ENCODE measurements around the gene PDHA1.

PDHA1 gene

DNA sequence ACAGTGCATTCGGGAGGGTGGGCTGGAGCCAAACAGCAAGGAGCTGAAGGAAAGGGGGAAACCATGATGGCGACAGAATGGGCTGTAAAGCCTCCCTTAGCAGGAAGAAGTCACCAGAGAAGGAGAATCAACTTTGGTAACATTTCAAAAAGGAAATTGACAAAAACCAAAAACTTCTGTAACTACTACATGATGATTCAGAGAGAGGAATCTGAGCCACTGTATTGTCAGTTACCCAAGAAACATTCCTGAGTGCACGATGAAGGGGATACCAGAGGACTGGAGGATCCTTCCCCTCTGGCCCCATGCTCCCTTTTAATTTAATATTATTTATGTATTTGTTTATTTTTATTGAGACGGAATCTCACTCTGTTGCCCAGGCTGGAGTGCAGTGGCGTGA, 26.3 kb downstream of the PDHA1 start:
- H3K36me3 ChIP-seq = no peaks in the 10 kb centered on the region
- H3K4me3 ChIP-seq (ENCODE audit: low read depth, low read length) = no peak overlapping the region
- no peaks in the 10 kb centered on the region for H3K4me1 ChIP-seq
- H3K9me3 ChIP-seq = no peaks in the 10 kb centered on the region
- no peaks in the 10 kb centered on the region for H3K27me3 ChIP-seq
- DNase-seq = no peak
- TF ChIP-seq, protein P1, sequence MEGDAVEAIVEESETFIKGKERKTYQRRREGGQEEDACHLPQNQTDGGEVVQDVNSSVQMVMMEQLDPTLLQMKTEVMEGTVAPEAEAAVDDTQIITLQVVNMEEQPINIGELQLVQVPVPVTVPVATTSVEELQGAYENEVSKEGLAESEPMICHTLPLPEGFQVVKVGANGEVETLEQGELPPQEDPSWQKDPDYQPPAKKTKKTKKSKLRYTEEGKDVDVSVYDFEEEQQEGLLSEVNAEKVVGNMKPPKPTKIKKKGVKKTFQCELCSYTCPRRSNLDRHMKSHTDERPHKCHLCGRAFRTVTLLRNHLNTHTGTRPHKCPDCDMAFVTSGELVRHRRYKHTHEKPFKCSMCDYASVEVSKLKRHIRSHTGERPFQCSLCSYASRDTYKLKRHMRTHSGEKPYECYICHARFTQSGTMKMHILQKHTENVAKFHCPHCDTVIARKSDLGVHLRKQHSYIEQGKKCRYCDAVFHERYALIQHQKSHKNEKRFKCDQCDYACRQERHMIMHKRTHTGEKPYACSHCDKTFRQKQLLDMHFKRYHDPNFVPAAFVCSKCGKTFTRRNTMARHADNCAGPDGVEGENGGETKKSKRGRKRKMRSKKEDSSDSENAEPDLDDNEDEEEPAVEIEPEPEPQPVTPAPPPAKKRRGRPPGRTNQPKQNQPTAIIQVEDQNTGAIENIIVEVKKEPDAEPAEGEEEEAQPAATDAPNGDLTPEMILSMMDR (IDR thresholded peaks at IDR 0.05; ENCODE audit: low read depth, low read length) = no peak

DNA sequence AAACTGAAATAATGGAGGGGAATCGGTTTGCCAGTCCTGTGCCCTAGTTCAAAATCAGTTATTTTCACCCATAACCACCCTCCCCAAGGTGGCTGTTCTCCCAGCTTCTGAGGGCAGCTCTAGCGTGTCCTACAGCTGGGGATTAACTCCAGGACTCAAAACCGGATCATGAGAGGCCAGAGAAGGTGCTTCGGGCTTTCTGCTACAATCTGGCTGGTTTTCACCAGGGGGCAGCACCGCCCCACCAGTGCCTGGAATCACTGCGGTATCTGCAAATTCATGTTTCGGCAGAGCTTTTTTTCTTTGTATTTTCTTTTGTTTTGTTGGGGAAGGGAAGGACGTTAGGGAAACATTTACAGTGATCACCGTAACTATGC, 28.4 kb downstream of the PDHA1 start:
- peak overlapping the region; percentile 57 for H3K4me3 ChIP-seq (ENCODE audit: low read depth, low read length)
- TF ChIP-seq, protein P1 (IDR thresholded peaks at IDR 0.05; ENCODE audit: low read depth, low read length) = peak; percentile 82
- no peaks in the 10 kb centered on the region for H3K27me3 ChIP-seq
- no peaks in the 10 kb centered on the region for H3K4me1 ChIP-seq
- peak; percentile 64 for DNase-seq
- H3K36me3 ChIP-seq = no peaks in the 10 kb centered on the region
- no peaks in the 10 kb centered on the region for H3K9me3 ChIP-seq

- H3K4me3 ChIP-seq (ENCODE audit: low read depth, low read length) = peak overlapping the region; percentile 57
Observed at GRCh38 chrX:19372547-19373331, 29.0 kb downstream of the PDHA1 start.

GRCh38 chrX:19373351-19373891, 29.7 kb downstream of the PDHA1 start:
- Histone ChIP-seq H3K27me3 (no peaks in the 10 kb centered on the region), H3K4me1 (no peaks in the 10 kb centered on the region), H3K4me3 (ENCODE audit: low read depth, low read length) (no peak overlapping the region), H3K36me3 (no peaks in the 10 kb centered on the region), H3K9me3 (no peaks in the 10 kb centered on the region)
- DNase-seq = no peak
- TF ChIP-seq, protein P1 (IDR thresholded peaks at IDR 0.05; ENCODE audit: low read depth, low read length) = no peak

More at GRCh38 chrX:19372547-19373331, 29.0 kb downstream of the PDHA1 start:
- Histone ChIP-seq H3K36me3 (no peaks in the 10 kb centered on the region), H3K9me3 (no peaks in the 10 kb centered on the region), H3K4me1 (no peaks in the 10 kb centered on the region), H3K27me3 (no peaks in the 10 kb centered on the region)
- TF ChIP-seq, protein P1 (IDR thresholded peaks at IDR 0.05; ENCODE audit: low read depth, low read length) = no peak
- DNase-seq = peak; percentile 12

GRCh38 chrX:19375546-19375945, 31.8 kb downstream of the PDHA1 start:
- no peaks in the 10 kb centered on the region for H3K27me3 ChIP-seq
- DNase-seq = no peak
- H3K9me3 ChIP-seq = no peaks in the 10 kb centered on the region
- TF ChIP-seq, protein P1 (IDR thresholded peaks at IDR 0.05; ENCODE audit: low read depth, low read length) = no peak
- no peaks in the 10 kb centered on the region for H3K36me3 ChIP-seq
- H3K4me1 ChIP-seq = no peaks in the 10 kb centered on the region
- H3K4me3 ChIP-seq (ENCODE audit: low read depth, low read length) = no peak overlapping the region

DNA sequence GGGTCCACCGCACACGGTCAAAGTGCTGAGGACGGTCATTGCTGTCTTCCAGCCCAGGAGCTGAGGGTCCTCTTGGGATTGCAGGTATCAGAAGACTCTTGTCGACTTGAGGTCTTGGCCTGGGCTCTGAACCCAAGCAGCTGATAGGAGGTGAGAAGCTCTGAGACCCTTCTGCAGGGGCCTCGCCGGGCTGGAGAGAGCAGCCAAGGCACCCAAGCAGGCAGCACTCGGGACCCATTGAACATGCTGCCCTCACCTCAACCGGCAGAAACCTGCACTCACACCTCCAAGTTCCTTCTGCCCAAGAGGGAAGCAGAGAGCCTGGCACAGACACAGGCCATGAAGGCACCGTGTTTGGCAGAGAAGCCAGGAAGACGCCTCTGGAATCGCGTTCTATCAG, 34.1 kb downstream of the PDHA1 start:
- no peak for DNase-seq
- TF ChIP-seq, protein P1 (IDR thresholded peaks at IDR 0.05; ENCODE audit: low read depth, low read length) = no peak

More for the DNA sequence above, 34.1 kb downstream of the PDHA1 start:
- Histone ChIP-seq H3K9me3 (no peaks in the 10 kb centered on the region), H3K36me3 (no peaks in the 10 kb centered on the region), H3K4me1 (no peaks in the 10 kb centered on the region), H3K4me3 (ENCODE audit: low read depth, low read length) (no peak overlapping the region), H3K27me3 (no peaks in the 10 kb centered on the region)

All from BE2C (cell line).